SK-N-MC (cell line): ENCODE measurements around the gene GABPA.

Experiments
- EZH2 ChIP-seq: fragments of 200-600 bp; sonication (generic); IDR thresholded peaks from one replicate; pipeline ENCODE4 v1.6.1; 2017; ENCODE audit warnings: antibody characterized with exemption
- POLR2AphosphoS5 ChIP-seq: IDR thresholded peaks from 2 replicates; pipeline ENCODE4 v1.6.1; 2012; ENCODE audit warnings: mild to moderate bottlenecking, low read depth, low read length, borderline replicate concordance

GRCh38 chr21:25700741-25701140, 34.0 kb upstream of the GABPA start:
- TF ChIP-seq EZH2 (no peak), POLR2AphosphoS5 (no peak)
